ENCODE data around the gene LIN7C. TPM values are rescaled to one million over a fixed set of nuclear protein-coding genes. Genes with fewer than 3 reads are reported as not detected.

Gene LIN7C
- total and polyA plus RNA-seq, 2 donors: 12.4 to 14.2 TPM

GRCh38 chr11:27481992-27482391 lies 24.6 kb downstream of the LIN7C start:
- Histone ChIP-seq H3K36me3 (ENCODE audit: control insufficient read depth in 2 of 2, insufficient read depth in 2 of 2, low read length in 1 of 2) (no peaks in the 10 kb centered on the region), H3K9me3 (ENCODE audit: control insufficient read depth in 2 of 2, insufficient read depth in 1 of 2, low read length in 1 of 2) (no peaks in the 10 kb centered on the region), H3K4me1 (ENCODE audit: control insufficient read depth in 2 of 2, insufficient read depth in 2 of 2, low read length in 2 of 2) (no peaks in the 10 kb centered on the region), H3K27me3 (ENCODE audit: control insufficient read depth in 2 of 2, insufficient read depth in 1 of 2, low read length in 1 of 2) (no peaks in the 10 kb centered on the region), H3K27ac (ENCODE audit: low read depth in 1 of 2, low read length in 1 of 2) (no peak overlapping the region), H3K4me3 (ENCODE audit: low read length in 2 of 2) (no peak overlapping the region)
- WGBS: 94% methylated on average over 4 of the region's 4 CpGs
- DNase-seq (ENCODE audit: low read depth in 6 of 9, low spot score in 9 of 9): no peak

GRCh38 chr11:27477831-27478230 lies 28.7 kb downstream of the LIN7C start:
- 93% methylated on average over 2 of the region's 2 CpGs for WGBS
- DNase-seq (ENCODE audit: low read depth in 6 of 9, low spot score in 9 of 9): no peak
- H3K4me3 ChIP-seq (ENCODE audit: low read length in 2 of 2): no peak overlapping the region

GRCh38 chr11:27477243-27477642 lies 29.3 kb downstream of the LIN7C start:
- no peak for DNase-seq (ENCODE audit: low read depth in 6 of 9, low spot score in 9 of 9)
- H3K9me3 ChIP-seq (ENCODE audit: control insufficient read depth in 2 of 2, insufficient read depth in 1 of 2, low read length in 1 of 2): no peaks in the 10 kb centered on the region
- H3K4me1 ChIP-seq (ENCODE audit: control insufficient read depth in 2 of 2, insufficient read depth in 2 of 2, low read length in 2 of 2): peaks cover 0 to 2% of the 10 kb centered on the region in 2 donors
- H3K27ac ChIP-seq (ENCODE audit: low read depth in 1 of 2, low read length in 1 of 2): no peak overlapping the region
- no peaks in the 10 kb centered on the region for H3K36me3 ChIP-seq (ENCODE audit: control insufficient read depth in 2 of 2, insufficient read depth in 2 of 2, low read length in 1 of 2)
- H3K27me3 ChIP-seq (ENCODE audit: control insufficient read depth in 2 of 2, insufficient read depth in 1 of 2, low read length in 1 of 2): peaks cover 20 to 25% of the 10 kb centered on the region in 2 donors
- no peak overlapping the region for H3K4me3 ChIP-seq (ENCODE audit: low read length in 2 of 2)

More at GRCh38 chr11:27477831-27478230, 28.7 kb downstream of the LIN7C start:
- peaks cover 16 to 19% of the 10 kb centered on the region in 2 donors for H3K27me3 ChIP-seq (ENCODE audit: control insufficient read depth in 2 of 2, insufficient read depth in 1 of 2, low read length in 1 of 2)
- no peaks in the 10 kb centered on the region for H3K4me1 ChIP-seq (ENCODE audit: control insufficient read depth in 2 of 2, insufficient read depth in 2 of 2, low read length in 2 of 2)
- H3K27ac ChIP-seq (ENCODE audit: low read depth in 1 of 2, low read length in 1 of 2): no peak overlapping the region
- H3K36me3 ChIP-seq (ENCODE audit: control insufficient read depth in 2 of 2, insufficient read depth in 2 of 2, low read length in 1 of 2): no peaks in the 10 kb centered on the region
- H3K9me3 ChIP-seq (ENCODE audit: control insufficient read depth in 2 of 2, insufficient read depth in 1 of 2, low read length in 1 of 2): no peaks in the 10 kb centered on the region

GRCh38 chr11:27475622-27476021 lies 30.9 kb downstream of the LIN7C start:
- peaks cover 37 to 40% of the 10 kb centered on the region in 2 donors for H3K27me3 ChIP-seq (ENCODE audit: control insufficient read depth in 2 of 2, insufficient read depth in 1 of 2, low read length in 1 of 2)
- no peaks in the 10 kb centered on the region for H3K36me3 ChIP-seq (ENCODE audit: control insufficient read depth in 2 of 2, insufficient read depth in 2 of 2, low read length in 1 of 2)
- peaks cover 0 to 2% of the 10 kb centered on the region in 2 donors for H3K4me1 ChIP-seq (ENCODE audit: control insufficient read depth in 2 of 2, insufficient read depth in 2 of 2, low read length in 2 of 2)
- DNase-seq (ENCODE audit: low read depth in 6 of 9, low spot score in 9 of 9): no peak
- H3K4me3 ChIP-seq (ENCODE audit: low read length in 2 of 2): no peak overlapping the region
- WGBS: 97% methylated on average over 5 of the region's 5 CpGs
- H3K27ac ChIP-seq (ENCODE audit: low read depth in 1 of 2, low read length in 1 of 2): no peak overlapping the region
- no peaks in the 10 kb centered on the region for H3K9me3 ChIP-seq (ENCODE audit: control insufficient read depth in 2 of 2, insufficient read depth in 1 of 2, low read length in 1 of 2)

GRCh38 chr11:27473017-27473406 lies 33.6 kb downstream of the LIN7C start:
- Histone ChIP-seq H3K4me3 (ENCODE audit: low read length in 2 of 2) (no peak overlapping the region), H3K9me3 (ENCODE audit: control insufficient read depth in 2 of 2, insufficient read depth in 1 of 2, low read length in 1 of 2) (no peaks in the 10 kb centered on the region), H3K36me3 (ENCODE audit: control insufficient read depth in 2 of 2, insufficient read depth in 2 of 2, low read length in 1 of 2) (no peaks in the 10 kb centered on the region), H3K27me3 (ENCODE audit: control insufficient read depth in 2 of 2, insufficient read depth in 1 of 2, low read length in 1 of 2) (peaks cover 44 to 53% of the 10 kb centered on the region in 2 donors), H3K4me1 (ENCODE audit: control insufficient read depth in 2 of 2, insufficient read depth in 2 of 2, low read length in 2 of 2) (peaks cover 0 to 2% of the 10 kb centered on the region in 2 donors), H3K27ac (ENCODE audit: low read depth in 1 of 2, low read length in 1 of 2) (no peak overlapping the region)
- no peak for DNase-seq (ENCODE audit: low read depth in 6 of 9, low spot score in 9 of 9)
- WGBS: 20% methylated on average over 9 of the region's 9 CpGs

- H3K27ac ChIP-seq (ENCODE audit: low read depth in 1 of 2, low read length in 1 of 2): peak within 1 kb of the TSS in 1 of 2 donors; percentile 60
- H3K27me3 ChIP-seq (ENCODE audit: control insufficient read depth in 2 of 2, insufficient read depth in 1 of 2, low read length in 1 of 2): peaks cover 44 to 53% of the 10 kb centered on the region in 2 donors
- no peaks in the 10 kb centered on the region for H3K9me3 ChIP-seq (ENCODE audit: control insufficient read depth in 2 of 2, insufficient read depth in 1 of 2, low read length in 1 of 2)
- no peaks in the 10 kb centered on the region for H3K36me3 ChIP-seq (ENCODE audit: control insufficient read depth in 2 of 2, insufficient read depth in 2 of 2, low read length in 1 of 2)
- under 1% methylated on average over 57 of the region's 57 CpGs for WGBS
- H3K4me1 ChIP-seq (ENCODE audit: control insufficient read depth in 2 of 2, insufficient read depth in 2 of 2, low read length in 2 of 2): peaks cover 0 to 2% of the 10 kb centered on the region in 2 donors
- H3K4me3 ChIP-seq (ENCODE audit: low read length in 2 of 2): peak within 1 kb of the TSS; percentile 37 to 61
- peak in 7 of 9 donors; percentile 6 to 67 (median 40) for DNase-seq (ENCODE audit: low read depth in 6 of 9, low spot score in 9 of 9)
Measured at GRCh38 chr11:27472398-27473016, 34.1 kb downstream of the LIN7C start, which contains the start of gene LGR4. LGR4 (minus strand) TSS chr11:27472790; CDS start chr11:27472302, 488 bp downstream.

DNA sequence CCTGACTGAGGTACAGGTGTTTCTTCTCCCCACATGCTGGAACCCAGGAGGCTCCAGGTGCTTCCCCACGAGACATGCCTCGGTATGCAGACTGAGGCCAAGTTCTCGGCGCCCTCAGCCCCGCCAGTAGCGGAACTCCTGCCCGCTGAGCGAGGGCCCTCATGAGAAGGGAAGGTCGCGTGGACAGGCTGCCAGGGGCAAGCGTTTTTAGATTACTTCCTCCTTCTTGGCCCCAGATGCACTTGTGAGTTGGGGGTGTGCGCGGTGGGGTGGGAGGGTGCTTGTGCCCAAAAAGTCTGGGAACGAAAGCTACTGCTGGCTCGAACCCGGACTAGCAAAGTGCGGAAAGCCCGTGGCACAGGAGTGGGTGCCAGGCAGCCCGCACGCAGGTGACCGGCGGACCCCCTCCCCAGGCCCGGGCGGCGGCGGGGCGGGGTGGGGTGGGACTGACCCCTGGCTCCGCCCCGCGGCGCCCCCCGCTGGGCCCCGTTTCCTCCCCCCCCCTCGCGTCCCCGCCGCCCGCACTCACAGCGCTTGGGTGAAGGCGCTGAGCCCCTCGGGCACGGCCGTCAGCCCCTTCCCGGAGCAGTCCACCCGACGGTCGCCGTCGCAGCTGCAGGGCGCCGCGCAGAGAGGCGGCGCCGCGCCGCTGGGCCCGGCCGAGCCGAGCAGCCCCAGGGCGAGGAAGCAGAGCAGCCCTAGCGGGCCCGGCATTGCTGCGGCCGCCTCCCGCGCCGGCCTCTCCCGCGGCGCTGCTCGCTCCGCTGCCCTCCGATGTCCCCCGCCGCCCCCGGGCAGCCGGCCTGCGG lies 34.8 kb downstream of the LIN7C start:
- peak overlapping the region; percentile 36 to 61 for H3K4me3 ChIP-seq (ENCODE audit: low read length in 2 of 2)
- H3K9me3 ChIP-seq (ENCODE audit: control insufficient read depth in 2 of 2, insufficient read depth in 1 of 2, low read length in 1 of 2): no peaks in the 10 kb centered on the region
- peak in 2 of 9 donors; percentile 11 to 15 for DNase-seq (ENCODE audit: low read depth in 6 of 9, low spot score in 9 of 9)
- H3K27me3 ChIP-seq (ENCODE audit: control insufficient read depth in 2 of 2, insufficient read depth in 1 of 2, low read length in 1 of 2): peaks cover 44 to 53% of the 10 kb centered on the region in 2 donors
- WGBS: under 1% methylated on average over 79 of the region's 79 CpGs
- H3K36me3 ChIP-seq (ENCODE audit: control insufficient read depth in 2 of 2, insufficient read depth in 2 of 2, low read length in 1 of 2): no peaks in the 10 kb centered on the region
- peaks cover 0 to 2% of the 10 kb centered on the region in 2 donors for H3K4me1 ChIP-seq (ENCODE audit: control insufficient read depth in 2 of 2, insufficient read depth in 2 of 2, low read length in 2 of 2)
- peak overlapping the region in 1 of 2 donors; percentile 60 for H3K27ac ChIP-seq (ENCODE audit: low read depth in 1 of 2, low read length in 1 of 2)

DNA sequence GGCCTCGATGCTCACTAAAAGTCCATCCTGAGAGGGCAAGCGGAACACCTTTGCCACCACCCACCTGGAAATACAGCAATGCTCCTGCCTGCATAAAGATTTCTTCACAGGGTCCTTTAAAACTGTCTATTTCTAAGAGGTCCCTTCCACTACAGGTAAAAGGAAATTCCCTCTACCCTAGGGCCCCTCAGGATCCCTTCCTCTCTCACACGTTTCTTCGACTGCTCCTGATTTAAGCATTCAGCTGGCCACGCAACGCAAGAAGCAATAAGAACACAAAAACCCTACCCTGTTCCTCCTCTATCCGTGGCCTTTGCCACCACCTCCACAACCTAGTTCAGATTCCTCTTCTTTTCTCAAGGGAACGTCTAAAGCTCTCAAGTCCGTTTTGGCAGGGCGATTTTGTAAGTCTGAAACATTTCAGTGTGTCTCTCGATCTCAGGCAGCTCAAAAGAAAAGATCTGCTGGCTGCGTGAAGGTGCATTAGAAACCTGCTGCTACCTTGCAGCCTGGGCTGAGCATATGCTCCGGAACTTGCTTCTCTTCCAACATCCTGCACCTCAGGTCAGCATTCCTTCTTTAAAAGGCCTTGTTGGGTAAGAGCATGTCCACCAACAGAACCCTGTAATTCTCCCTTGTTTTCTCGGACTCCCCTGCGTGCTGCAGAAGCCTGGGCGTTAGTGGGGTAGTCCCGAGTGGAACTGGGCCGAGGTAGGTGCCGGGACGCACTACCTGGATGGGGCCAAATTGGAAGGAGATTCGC lies 35.6 kb downstream of the LIN7C start:
- Histone ChIP-seq H3K27ac (ENCODE audit: low read depth in 1 of 2, low read length in 1 of 2) (peak overlapping the region in 1 of 2 donors; percentile 37), H3K27me3 (ENCODE audit: control insufficient read depth in 2 of 2, insufficient read depth in 1 of 2, low read length in 1 of 2) (peaks cover 44 to 53% of the 10 kb centered on the region in 2 donors), H3K4me3 (ENCODE audit: low read length in 2 of 2) (peak overlapping the region; percentile 36 to 61), H3K36me3 (ENCODE audit: control insufficient read depth in 2 of 2, insufficient read depth in 2 of 2, low read length in 1 of 2) (no peaks in the 10 kb centered on the region), H3K9me3 (ENCODE audit: control insufficient read depth in 2 of 2, insufficient read depth in 1 of 2, low read length in 1 of 2) (no peaks in the 10 kb centered on the region), H3K4me1 (ENCODE audit: control insufficient read depth in 2 of 2, insufficient read depth in 2 of 2, low read length in 2 of 2) (peaks cover 0 to 2% of the 10 kb centered on the region in 2 donors)
- peak in 1 of 9 donors; percentile 9 for DNase-seq (ENCODE audit: low read depth in 6 of 9, low spot score in 9 of 9)
- 32% methylated on average over 21 of the region's 21 CpGs for WGBS

All from thymus (tissue), 11 donors.